T-helper 1 cell treated with Interleukin-12 subunit alpha and Interleukin-12 subunit beta and Interleukin-4 antibody, amounts not matched to agents 30 ng/mL and 1 ng/mL, for 36 hours (primary cell): Measurements from ENCODE around the gene CLTCL1. TPM values are rescaled to one million over a fixed set of nuclear protein-coding genes. Genes with fewer than 3 reads are reported as not detected.
"Not testable (repeated sequence)": the region's sequence is repeated elsewhere in the genome, so short reads cannot be mapped to it uniquely, and the experiment has no call there.

ENCODE experiments used
- intact Hi-C: fragments of 100-400 bp; cut with micrococcal nuclease; formaldehyde crosslinking; loops from one replicate; pipeline ENCODE4 v1.15.1; 2024
- total RNA-seq: library from RNA; stranded (reverse); gene quantifications from 2 replicates; pipeline ENCODE4 v1.2.3, GENCODE V29; 2022

CLTCL1 gene
- total RNA-seq, 1 donor from 2014 or later = 0.66 TPM

- intact Hi-C loops = loop anchor here (1.0 to 2.0 kb wide), 6 partner anchors 112 to 188 kb away; partner anchors contain the start of genes C22orf39, CDC45, DGCR2 and ESS2
Measured at GRCh38 chr22:19291218-19291579, 320 bp downstream of the CLTCL1 start.

- intact Hi-C loops = loop anchor here (1.0 to 2.0 kb wide), 6 partner anchors 111 to 189 kb away; partner anchors contain the start of genes C22orf39, CDC45, DGCR2 and ESS2
Measured at GRCh38 chr22:19290400-19291217, 910 bp downstream of the CLTCL1 start.

- intact Hi-C loops = loop anchor here (2.0 kb wide), 1 partner anchor 141 kb away; the partner anchor contains the start of gene HIRA
Measured at GRCh38 chr22:19289475-19290161, 1.9 kb downstream of the CLTCL1 start.

GRCh38 chr22:19287889-19288288 is 3.6 kb downstream of the CLTCL1 start:
- intact Hi-C loops = no loop called here

- intact Hi-C loops = no loop called here
Measured at GRCh38 chr22:19287076-19287707, 4.3 kb downstream of the CLTCL1 start.

- intact Hi-C loops = no loop called here
Measured at GRCh38 chr22:19285831-19286230, 5.7 kb downstream of the CLTCL1 start.

GRCh38 chr22:19279143-19279542 is 12.4 kb downstream of the CLTCL1 start:
- intact Hi-C loops = not testable (repeated sequence)

GRCh38 chr22:19277785-19278184 is 13.7 kb downstream of the CLTCL1 start:
- intact Hi-C loops = no loop called here

GRCh38 chr22:19275919-19276600 is 15.5 kb downstream of the CLTCL1 start:
- intact Hi-C loops = no loop called here

- intact Hi-C loops = no loop called here
Measured at GRCh38 chr22:19275513-19275912, 16.0 kb downstream of the CLTCL1 start.

- intact Hi-C loops = no loop called here
Measured at GRCh38 chr22:19275104-19275503, 16.4 kb downstream of the CLTCL1 start.

GRCh38 chr22:19271856-19272535 is 19.5 kb downstream of the CLTCL1 start:
- intact Hi-C loops = no loop called here

- intact Hi-C loops = no loop called here
Measured at GRCh38 chr22:19271273-19271855, 20.2 kb downstream of the CLTCL1 start.

- intact Hi-C loops = no loop called here
Measured at GRCh38 chr22:19270873-19271272, 20.6 kb downstream of the CLTCL1 start.

GRCh38 chr22:19266547-19267086 is 24.9 kb downstream of the CLTCL1 start:
- intact Hi-C loops = no loop called here

GRCh38 chr22:19265779-19266178 is 25.7 kb downstream of the CLTCL1 start:
- intact Hi-C loops = no loop called here

- intact Hi-C loops = no loop called here
Measured at GRCh38 chr22:19260804-19261203, 30.7 kb downstream of the CLTCL1 start.

GRCh38 chr22:19260194-19260593 is 31.3 kb downstream of the CLTCL1 start:
- intact Hi-C loops = no loop called here

GRCh38 chr22:19258968-19259288 is 32.6 kb downstream of the CLTCL1 start:
- intact Hi-C loops = not testable (repeated sequence)

- intact Hi-C loops = no loop called here
Measured at GRCh38 chr22:19258371-19258770, 33.1 kb downstream of the CLTCL1 start.
